Measurements from ENCODE around the gene DCAF11. TPM values are rescaled to one million over a fixed set of nuclear protein-coding genes. Genes with fewer than 3 reads are reported as not detected.

Gene DCAF11
- total and polyA plus RNA-seq, 2 donors = 36.6 to 66.7 TPM

DNA sequence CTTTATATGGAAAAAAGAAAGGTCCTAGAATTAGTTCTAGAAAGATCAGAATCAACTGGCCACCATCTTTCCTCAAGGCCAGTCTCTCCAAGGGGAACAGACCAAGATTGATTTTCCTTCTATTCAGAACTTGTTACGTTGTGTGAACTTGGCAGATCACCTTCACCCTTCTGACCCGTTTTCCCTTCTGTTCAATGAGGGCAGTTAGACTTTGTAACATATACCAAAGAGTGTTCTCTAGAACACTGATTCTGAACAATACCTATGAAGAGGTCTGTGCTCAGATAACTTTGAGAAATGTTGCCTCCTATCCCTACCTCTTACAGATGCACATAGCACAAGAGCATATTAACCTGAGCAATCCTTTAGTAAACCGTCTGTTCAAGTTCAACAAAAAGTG is 31.1 kb upstream of the DCAF11 start:
- peaks cover 0 to 30% of the 10 kb centered on the region in 2 donors for H3K27me3 ChIP-seq (ENCODE audit: control insufficient read depth in 2 of 2, insufficient read depth in 1 of 2, low read length in 1 of 2)
- no peak overlapping the region for H3K27ac ChIP-seq (ENCODE audit: low read depth in 1 of 2, low read length in 1 of 2)

DNA sequence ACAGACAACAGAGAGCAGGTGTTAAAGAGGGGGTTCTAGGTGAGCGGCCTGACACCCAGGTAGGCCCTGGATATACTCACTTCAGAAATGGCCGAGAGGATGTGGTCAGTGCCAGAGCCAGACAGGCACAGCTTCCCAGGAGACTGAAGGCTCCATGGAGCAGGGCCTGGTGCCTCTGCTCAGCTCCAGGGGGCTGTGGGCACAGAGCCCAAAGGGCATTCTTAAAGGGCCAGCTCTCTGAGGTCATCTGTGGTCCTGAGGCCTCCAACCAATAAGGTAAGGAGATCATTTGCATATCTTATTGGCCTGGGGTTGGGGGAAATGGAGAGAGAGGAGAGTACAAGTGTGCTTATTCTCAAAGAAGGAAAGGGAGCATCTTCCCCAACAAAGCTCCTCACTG is 30.1 kb upstream of the DCAF11 start:
- Histone ChIP-seq H3K27ac (ENCODE audit: low read depth in 1 of 2, low read length in 1 of 2) (no peak overlapping the region), H3K27me3 (ENCODE audit: control insufficient read depth in 2 of 2, insufficient read depth in 1 of 2, low read length in 1 of 2) (peaks cover 0 to 30% of the 10 kb centered on the region in 2 donors), H3K4me1 (ENCODE audit: control insufficient read depth in 2 of 2, insufficient read depth in 2 of 2, low read length in 2 of 2) (peaks cover 5 to 21% of the 10 kb centered on the region in 2 donors), H3K4me3 (ENCODE audit: low read length in 2 of 2) (no peak overlapping the region), H3K9me3 (ENCODE audit: control insufficient read depth in 2 of 2, insufficient read depth in 1 of 2, low read length in 1 of 2) (peaks cover 0 to 3% of the 10 kb centered on the region in 2 donors), H3K36me3 (ENCODE audit: control insufficient read depth in 2 of 2, insufficient read depth in 2 of 2, low read length in 1 of 2) (no peaks in the 10 kb centered on the region)
- 95% methylated on average over 2 of the region's 2 CpGs for WGBS
- DNase-seq (ENCODE audit: low read depth in 6 of 9, low spot score in 9 of 9) = no peak

More for the DNA sequence above, 31.1 kb upstream of the DCAF11 start:
- no peak for DNase-seq (ENCODE audit: low read depth in 6 of 9, low spot score in 9 of 9)
- Histone ChIP-seq H3K4me3 (ENCODE audit: low read length in 2 of 2) (no peak overlapping the region), H3K9me3 (ENCODE audit: control insufficient read depth in 2 of 2, insufficient read depth in 1 of 2, low read length in 1 of 2) (peaks cover 0 to 3% of the 10 kb centered on the region in 2 donors), H3K36me3 (ENCODE audit: control insufficient read depth in 2 of 2, insufficient read depth in 2 of 2, low read length in 1 of 2) (no peaks in the 10 kb centered on the region), H3K4me1 (ENCODE audit: control insufficient read depth in 2 of 2, insufficient read depth in 2 of 2, low read length in 2 of 2) (peaks cover 5 to 23% of the 10 kb centered on the region in 2 donors)
- WGBS = 98% methylated on average over 3 of the region's 3 CpGs

DNA sequence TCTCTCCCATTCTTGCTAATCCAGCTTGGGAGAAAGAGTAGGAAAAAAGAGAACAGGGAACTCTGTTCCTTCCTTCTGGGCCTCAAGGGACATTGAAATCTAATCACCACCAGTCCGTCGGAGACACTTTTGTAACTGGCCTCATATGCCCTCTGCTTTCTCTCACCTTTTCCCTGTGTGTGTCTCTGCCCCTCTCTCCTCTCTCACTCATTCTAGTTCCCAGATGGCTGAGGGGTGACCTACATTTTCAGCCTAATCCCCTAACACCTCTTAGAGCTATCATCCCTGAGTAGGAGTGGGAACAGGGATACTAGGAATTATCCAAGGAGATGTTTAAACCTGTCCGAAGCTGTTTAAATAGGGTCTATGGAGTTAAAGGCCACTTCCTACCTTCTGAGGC is 29.4 kb upstream of the DCAF11 start:
- H3K4me1 ChIP-seq (ENCODE audit: control insufficient read depth in 2 of 2, insufficient read depth in 2 of 2, low read length in 2 of 2) = peaks cover 5 to 15% of the 10 kb centered on the region in 2 donors
- peaks cover 0 to 3% of the 10 kb centered on the region in 2 donors for H3K9me3 ChIP-seq (ENCODE audit: control insufficient read depth in 2 of 2, insufficient read depth in 1 of 2, low read length in 1 of 2)
- peaks cover 0 to 27% of the 10 kb centered on the region in 2 donors for H3K27me3 ChIP-seq (ENCODE audit: control insufficient read depth in 2 of 2, insufficient read depth in 1 of 2, low read length in 1 of 2)
- 98% methylated on average over 3 of the region's 3 CpGs for WGBS
- H3K27ac ChIP-seq (ENCODE audit: low read depth in 1 of 2, low read length in 1 of 2) = no peak overlapping the region
- DNase-seq (ENCODE audit: low read depth in 6 of 9, low spot score in 9 of 9) = no peak
- H3K4me3 ChIP-seq (ENCODE audit: low read length in 2 of 2) = no peak overlapping the region
- no peaks in the 10 kb centered on the region for H3K36me3 ChIP-seq (ENCODE audit: control insufficient read depth in 2 of 2, insufficient read depth in 2 of 2, low read length in 1 of 2)

DNA sequence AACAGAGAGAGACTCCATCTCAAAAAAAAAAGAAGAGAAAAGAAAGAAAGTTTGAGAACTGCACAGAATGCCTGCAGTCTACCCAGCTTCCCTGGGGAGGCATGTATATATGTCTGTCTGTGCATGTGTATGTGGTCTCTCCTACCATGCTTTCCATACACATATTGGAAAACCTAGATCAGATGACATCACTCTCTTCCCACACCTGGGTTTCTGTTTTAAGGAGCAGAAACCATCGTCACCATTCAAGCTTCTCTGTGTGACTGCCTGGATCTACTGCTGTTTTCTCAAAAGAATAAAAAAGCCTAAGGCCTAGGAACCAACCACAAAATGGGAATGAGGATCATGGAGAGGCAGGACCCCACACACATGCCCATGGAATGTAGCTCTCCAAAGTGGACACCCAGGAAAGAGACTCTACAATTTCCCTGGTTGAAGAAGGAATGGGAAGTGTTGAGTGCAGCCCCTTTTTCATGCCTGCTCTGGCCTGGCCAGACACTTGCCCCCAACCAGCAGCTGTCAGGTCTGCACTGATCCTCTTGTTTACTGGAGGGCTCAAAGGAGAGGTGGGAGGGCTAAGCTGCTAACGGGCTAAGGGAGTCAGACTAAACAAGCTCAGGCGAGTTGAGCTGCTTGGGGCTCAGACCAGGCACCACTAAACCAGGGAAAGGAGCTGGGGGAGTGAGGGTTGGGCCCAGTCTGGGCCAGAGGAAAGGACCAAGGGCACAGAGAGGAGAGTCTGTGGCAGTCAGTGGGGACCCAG is 28.2 kb upstream of the DCAF11 start:
- no peaks in the 10 kb centered on the region for H3K9me3 ChIP-seq (ENCODE audit: control insufficient read depth in 2 of 2, insufficient read depth in 1 of 2, low read length in 1 of 2)
- H3K4me1 ChIP-seq (ENCODE audit: control insufficient read depth in 2 of 2, insufficient read depth in 2 of 2, low read length in 2 of 2) = peaks cover 3 to 11% of the 10 kb centered on the region in 2 donors
- H3K27me3 ChIP-seq (ENCODE audit: control insufficient read depth in 2 of 2, insufficient read depth in 1 of 2, low read length in 1 of 2) = peaks cover 0 to 22% of the 10 kb centered on the region in 2 donors
- no peaks in the 10 kb centered on the region for H3K36me3 ChIP-seq (ENCODE audit: control insufficient read depth in 2 of 2, insufficient read depth in 2 of 2, low read length in 1 of 2)
- no peak for DNase-seq (ENCODE audit: low read depth in 6 of 9, low spot score in 9 of 9)
- 91% methylated on average over 3 of the region's 3 CpGs for WGBS
- H3K27ac ChIP-seq (ENCODE audit: low read depth in 1 of 2, low read length in 1 of 2) = no peak overlapping the region
- no peak overlapping the region for H3K4me3 ChIP-seq (ENCODE audit: low read length in 2 of 2)

DNA sequence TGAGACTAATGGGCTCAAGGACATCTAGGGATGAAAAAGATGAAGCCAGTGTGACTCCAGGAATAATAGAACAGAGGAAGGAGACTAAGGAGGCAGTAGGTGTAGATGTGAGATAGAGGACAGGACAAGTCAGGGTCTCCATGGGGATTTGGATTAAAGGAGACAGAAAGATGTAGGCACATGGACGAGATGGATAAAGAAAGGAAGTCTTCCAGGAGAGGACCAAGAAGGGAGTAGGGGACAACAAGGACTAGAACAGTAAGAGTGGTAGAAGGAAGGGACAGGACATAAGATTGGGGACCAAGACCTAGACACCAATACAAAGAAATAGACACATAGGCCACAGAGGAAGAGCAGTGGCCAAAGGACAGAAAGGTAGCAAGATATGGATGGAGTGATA is 27.6 kb upstream of the DCAF11 start:
- Histone ChIP-seq H3K4me3 (ENCODE audit: low read length in 2 of 2) (no peak overlapping the region), H3K36me3 (ENCODE audit: control insufficient read depth in 2 of 2, insufficient read depth in 2 of 2, low read length in 1 of 2) (no peaks in the 10 kb centered on the region), H3K9me3 (ENCODE audit: control insufficient read depth in 2 of 2, insufficient read depth in 1 of 2, low read length in 1 of 2) (no peaks in the 10 kb centered on the region), H3K27me3 (ENCODE audit: control insufficient read depth in 2 of 2, insufficient read depth in 1 of 2, low read length in 1 of 2) (peaks cover 0 to 16% of the 10 kb centered on the region in 2 donors), H3K27ac (ENCODE audit: low read depth in 1 of 2, low read length in 1 of 2) (no peak overlapping the region), H3K4me1 (ENCODE audit: control insufficient read depth in 2 of 2, insufficient read depth in 2 of 2, low read length in 2 of 2) (peaks cover 3 to 6% of the 10 kb centered on the region in 2 donors)
- 96% methylated on average over 1 of the region's 1 CpG for WGBS
- DNase-seq (ENCODE audit: low read depth in 6 of 9, low spot score in 9 of 9) = no peak

DNA sequence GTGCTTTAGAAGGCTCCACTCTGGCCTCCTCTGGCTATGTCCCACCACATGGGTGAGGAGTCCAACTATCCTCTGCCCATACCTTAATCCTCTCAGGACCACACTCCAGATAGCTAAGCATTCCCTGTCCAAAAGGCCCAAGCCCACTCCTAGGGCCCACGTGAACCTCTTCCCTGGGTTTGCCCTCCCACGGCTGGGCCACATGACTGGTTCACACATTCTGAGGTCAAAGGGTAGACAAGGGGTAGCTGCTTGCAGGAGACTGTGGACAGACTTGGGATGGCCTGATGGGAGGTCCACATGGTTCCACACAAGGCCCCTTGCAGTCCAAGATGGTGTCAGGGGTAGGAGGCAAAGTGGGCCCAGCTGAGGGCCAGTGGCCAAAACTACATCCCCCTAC is 26.5 kb upstream of the DCAF11 start:
- Histone ChIP-seq H3K27ac (ENCODE audit: low read depth in 1 of 2, low read length in 1 of 2) (no peak overlapping the region), H3K9me3 (ENCODE audit: control insufficient read depth in 2 of 2, insufficient read depth in 1 of 2, low read length in 1 of 2) (no peaks in the 10 kb centered on the region), H3K36me3 (ENCODE audit: control insufficient read depth in 2 of 2, insufficient read depth in 2 of 2, low read length in 1 of 2) (no peaks in the 10 kb centered on the region), H3K4me1 (ENCODE audit: control insufficient read depth in 2 of 2, insufficient read depth in 2 of 2, low read length in 2 of 2) (peaks cover 3 to 6% of the 10 kb centered on the region in 2 donors), H3K4me3 (ENCODE audit: low read length in 2 of 2) (no peak overlapping the region), H3K27me3 (ENCODE audit: control insufficient read depth in 2 of 2, insufficient read depth in 1 of 2, low read length in 1 of 2) (peaks cover 0 to 6% of the 10 kb centered on the region in 2 donors)
- 100% methylated on average over 2 of the region's 2 CpGs for WGBS
- DNase-seq (ENCODE audit: low read depth in 6 of 9, low spot score in 9 of 9) = no peak

DNA sequence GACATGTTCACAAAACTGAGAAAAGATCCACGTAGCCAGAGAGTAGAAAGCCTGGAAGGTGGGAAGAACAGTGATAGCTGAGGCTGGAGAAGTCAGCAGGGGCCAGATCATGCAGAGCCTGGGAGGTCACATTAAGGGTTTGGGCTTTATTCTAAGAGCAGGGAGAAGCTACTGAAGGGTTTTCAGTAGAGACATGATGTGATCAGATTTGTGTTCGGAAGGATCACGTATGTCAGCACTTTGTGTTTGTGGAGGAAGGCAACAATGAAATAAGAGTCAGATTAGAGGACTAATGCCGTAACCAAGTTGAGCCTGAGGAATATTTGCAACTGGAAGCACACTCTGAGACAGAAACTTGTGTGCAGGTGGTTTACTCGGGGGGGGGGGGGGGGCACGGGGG is 24.7 kb upstream of the DCAF11 start:
- no peak overlapping the region for H3K4me3 ChIP-seq (ENCODE audit: low read length in 2 of 2)
- peaks cover 11 to 20% of the 10 kb centered on the region in 2 donors for H3K4me1 ChIP-seq (ENCODE audit: control insufficient read depth in 2 of 2, insufficient read depth in 2 of 2, low read length in 2 of 2)
- DNase-seq (ENCODE audit: low read depth in 6 of 9, low spot score in 9 of 9) = no peak
- WGBS = 84% methylated on average over 6 of the region's 6 CpGs
- no peak overlapping the region for H3K27ac ChIP-seq (ENCODE audit: low read depth in 1 of 2, low read length in 1 of 2)
- H3K36me3 ChIP-seq (ENCODE audit: control insufficient read depth in 2 of 2, insufficient read depth in 2 of 2, low read length in 1 of 2) = no peaks in the 10 kb centered on the region
- H3K27me3 ChIP-seq (ENCODE audit: control insufficient read depth in 2 of 2, insufficient read depth in 1 of 2, low read length in 1 of 2) = no peaks in the 10 kb centered on the region
- H3K9me3 ChIP-seq (ENCODE audit: control insufficient read depth in 2 of 2, insufficient read depth in 1 of 2, low read length in 1 of 2) = no peaks in the 10 kb centered on the region

DNA sequence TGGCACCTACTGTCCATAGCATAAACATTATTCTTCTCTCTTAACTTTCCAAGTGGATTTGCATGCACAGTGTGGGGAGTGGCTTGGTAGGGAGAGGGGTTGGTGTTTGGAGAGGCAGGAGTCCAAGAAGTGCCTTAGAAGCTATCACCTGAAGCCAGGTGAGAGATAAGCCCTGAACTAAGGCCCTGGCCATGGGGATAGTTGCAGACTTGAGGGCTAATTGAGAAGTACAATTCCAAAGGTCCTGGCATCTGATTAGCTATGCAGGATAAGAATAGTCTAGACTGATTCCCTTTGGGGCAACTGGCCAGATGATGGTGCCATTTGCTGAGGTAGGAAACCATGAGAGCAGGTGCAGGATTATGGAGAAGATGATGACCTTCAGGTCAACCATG is 22.5 kb upstream of the DCAF11 start:
- Histone ChIP-seq H3K36me3 (ENCODE audit: control insufficient read depth in 2 of 2, insufficient read depth in 2 of 2, low read length in 1 of 2) (no peaks in the 10 kb centered on the region), H3K4me3 (ENCODE audit: low read length in 2 of 2) (no peak overlapping the region), H3K4me1 (ENCODE audit: control insufficient read depth in 2 of 2, insufficient read depth in 2 of 2, low read length in 2 of 2) (peaks cover 13 to 28% of the 10 kb centered on the region in 2 donors), H3K27me3 (ENCODE audit: control insufficient read depth in 2 of 2, insufficient read depth in 1 of 2, low read length in 1 of 2) (no peaks in the 10 kb centered on the region), H3K27ac (ENCODE audit: low read depth in 1 of 2, low read length in 1 of 2) (no peak overlapping the region), H3K9me3 (ENCODE audit: control insufficient read depth in 2 of 2, insufficient read depth in 1 of 2, low read length in 1 of 2) (no peaks in the 10 kb centered on the region)
- DNase-seq (ENCODE audit: low read depth in 6 of 9, low spot score in 9 of 9) = no peak

DNA sequence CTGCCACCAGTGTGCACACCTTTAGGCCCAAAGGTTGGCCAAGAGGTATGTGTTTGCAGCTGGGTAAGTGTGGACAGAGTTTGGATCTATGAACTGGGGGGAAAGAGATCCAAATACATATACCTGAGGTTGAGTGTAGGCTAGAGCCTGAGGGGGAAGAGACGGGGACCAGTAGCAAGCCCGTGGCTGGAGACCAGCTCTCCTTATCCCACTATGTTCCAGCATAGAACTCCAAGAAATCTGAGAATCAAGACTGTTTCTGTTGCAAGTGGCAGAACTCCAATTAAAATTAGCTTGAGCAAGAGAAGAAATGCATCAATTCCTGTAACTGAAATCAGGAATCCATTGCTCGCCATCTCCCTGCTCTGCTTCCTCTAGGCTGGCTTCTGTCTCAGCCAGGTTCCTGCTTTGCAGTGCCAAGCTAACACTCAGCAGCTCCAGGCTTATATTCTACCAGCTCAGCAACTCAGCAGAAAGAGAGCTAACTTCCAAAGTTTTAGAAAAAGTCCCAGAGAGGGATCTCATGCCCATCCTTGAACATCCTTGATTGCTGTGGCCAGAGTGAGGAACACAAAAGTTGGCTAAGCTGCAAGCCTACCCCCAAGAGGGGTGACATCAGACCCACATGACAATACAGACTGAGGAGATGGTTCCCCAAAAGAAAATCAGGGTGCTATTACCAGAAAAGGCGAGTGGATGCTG is 21.9 kb upstream of the DCAF11 start:
- 84% methylated on average over 4 of the region's 4 CpGs for WGBS
- Histone ChIP-seq H3K36me3 (ENCODE audit: control insufficient read depth in 2 of 2, insufficient read depth in 2 of 2, low read length in 1 of 2) (no peaks in the 10 kb centered on the region), H3K9me3 (ENCODE audit: control insufficient read depth in 2 of 2, insufficient read depth in 1 of 2, low read length in 1 of 2) (no peaks in the 10 kb centered on the region), H3K27me3 (ENCODE audit: control insufficient read depth in 2 of 2, insufficient read depth in 1 of 2, low read length in 1 of 2) (no peaks in the 10 kb centered on the region), H3K27ac (ENCODE audit: low read depth in 1 of 2, low read length in 1 of 2) (no peak overlapping the region), H3K4me3 (ENCODE audit: low read length in 2 of 2) (no peak overlapping the region), H3K4me1 (ENCODE audit: control insufficient read depth in 2 of 2, insufficient read depth in 2 of 2, low read length in 2 of 2) (peaks cover 13 to 28% of the 10 kb centered on the region in 2 donors)
- DNase-seq (ENCODE audit: low read depth in 6 of 9, low spot score in 9 of 9) = no peak

Data from thymus (tissue), 11 donors.